K562 (cell line): ENCODE results near the gene ZBTB26. TPM values are rescaled to one million over a fixed set of nuclear protein-coding genes. Genes with fewer than 3 reads are reported as not detected.

ENCODE experiments used
- EP300 ChIP-seq: IDR thresholded peaks from 2 replicates; pipeline ENCODE4 v1.6.1; 2012; ENCODE audit warnings: low read length, improper control_type of control experiment
- NELFE ChIP-seq: IDR thresholded peaks from 2 replicates; pipeline ENCODE4 v1.6.1; 2011; ENCODE audit warnings: mild to moderate bottlenecking; ENCODE audit not compliant: insufficient read depth, insufficient read length
- SMAD2 ChIP-seq: fragments of 150-350 bp; IDR thresholded peaks from 2 replicates; pipeline ENCODE4 v1.6.1; 2014; ENCODE audit warnings: low read depth, mild to moderate bottlenecking, low read length
- TEAD1 ChIP-seq, 2 experiments: fragments of 450-650 bp in 1 of 2; sonication (generic) in 1 of 2; formaldehyde crosslinking; IDR thresholded peaks; 2 replicates each; pipeline versions ENCODE4 v1.4.0 to v1.8.0; 2020 to 2022; ENCODE audit warnings: mild to moderate bottlenecking in 2 of 2, missing genetic modification reagents in 1 of 2
- polyA plus RNA-seq, 8 experiments: library from polyadenylated mRNA; depleted of rRNA in 4 of 8; stranded (reverse) in 5 of 8; unstranded in 3 of 8; fragments of >200 nt; fragmentation: Nextera tagmentation in 2 of 8; fragmentation: Illumina TruSeq in 1 of 8; extraction: Ambion mirVana in 2 of 8; extraction: Trizol in 1 of 8; gene quantifications; 2 replicates each; pipeline versions ENCODE4 v1.2.1 to v1.2.3, GENCODE V29; 2011 to 2014; ENCODE audit warnings: inconsistent platforms in 1 of 8, missing spikeins in 1 of 8
- total RNA-seq, 7 experiments: library from RNA; depleted of rRNA in 6 of 7; stranded (reverse); fragments of >200 nt in 6 of 7; fragmentation: Illumina TruSeq in 2 of 7; extraction: Trizol in 2 of 7; gene quantifications; 2 replicates each; pipeline versions ENCODE4 v1.2.1 to v1.2.3, GENCODE V29; 2011 to 2021; ENCODE audit warnings: low replicate concordance in 1 of 7
- TF ChIP-seq, protein P1 (sequence below): fragments of 450-650 bp; IDR thresholded peaks from 2 replicates; pipeline ENCODE4 v1.6.1; 2016; ENCODE audit warnings: low read depth
- TF ChIP-seq, protein P2 (sequence below): fragments of 450-650 bp; IDR thresholded peaks from 2 replicates; pipeline ENCODE4 v1.6.1; 2016; ENCODE audit warnings: mild to moderate bottlenecking, moderate library complexity

Gene ZBTB26
- total and polyA plus RNA-seq, 9 of the 15 experiments (the other 6 are each of a cell fraction or from before 2014, with no cell fraction given): 2.4 to 20.7 (median 5.0) TPM

DNA sequence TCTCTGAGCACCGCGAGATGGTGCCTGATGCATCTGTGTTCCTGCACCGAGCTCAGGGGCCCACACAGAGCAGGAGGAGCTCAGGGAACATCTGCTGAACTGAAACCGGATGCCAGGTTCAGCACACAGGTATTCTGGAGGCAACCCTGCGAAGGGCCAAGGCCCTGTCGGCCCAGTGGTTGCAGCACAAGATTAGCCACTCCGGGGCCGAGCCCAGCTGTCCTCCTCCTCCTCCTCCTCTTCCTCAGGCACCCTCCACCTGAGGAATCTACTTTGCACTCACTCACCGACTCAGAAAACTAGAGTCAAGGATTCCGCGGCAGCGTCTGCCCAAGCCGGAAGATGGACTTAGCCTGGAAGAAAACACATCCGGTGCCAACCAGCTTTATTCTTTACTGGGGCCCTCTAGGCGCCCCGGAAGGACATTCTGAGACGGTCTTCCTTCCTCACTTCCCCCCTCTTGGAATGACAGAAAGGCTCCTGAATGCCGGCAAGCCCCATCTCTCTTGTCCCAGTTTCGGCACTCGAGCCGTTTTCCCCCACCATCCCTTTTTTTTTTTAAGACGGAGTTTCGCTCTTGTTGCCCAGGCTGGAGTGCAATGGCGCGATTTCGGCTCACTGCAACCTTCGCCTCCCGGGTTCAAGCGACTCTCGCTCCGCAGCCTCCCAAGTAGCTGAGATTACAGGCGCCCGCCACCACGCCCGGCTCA lies 18.2 kb downstream of the ZBTB26 start, which contains the start of gene ZBTB6 (continued):
- TF ChIP-seq, protein P1, sequence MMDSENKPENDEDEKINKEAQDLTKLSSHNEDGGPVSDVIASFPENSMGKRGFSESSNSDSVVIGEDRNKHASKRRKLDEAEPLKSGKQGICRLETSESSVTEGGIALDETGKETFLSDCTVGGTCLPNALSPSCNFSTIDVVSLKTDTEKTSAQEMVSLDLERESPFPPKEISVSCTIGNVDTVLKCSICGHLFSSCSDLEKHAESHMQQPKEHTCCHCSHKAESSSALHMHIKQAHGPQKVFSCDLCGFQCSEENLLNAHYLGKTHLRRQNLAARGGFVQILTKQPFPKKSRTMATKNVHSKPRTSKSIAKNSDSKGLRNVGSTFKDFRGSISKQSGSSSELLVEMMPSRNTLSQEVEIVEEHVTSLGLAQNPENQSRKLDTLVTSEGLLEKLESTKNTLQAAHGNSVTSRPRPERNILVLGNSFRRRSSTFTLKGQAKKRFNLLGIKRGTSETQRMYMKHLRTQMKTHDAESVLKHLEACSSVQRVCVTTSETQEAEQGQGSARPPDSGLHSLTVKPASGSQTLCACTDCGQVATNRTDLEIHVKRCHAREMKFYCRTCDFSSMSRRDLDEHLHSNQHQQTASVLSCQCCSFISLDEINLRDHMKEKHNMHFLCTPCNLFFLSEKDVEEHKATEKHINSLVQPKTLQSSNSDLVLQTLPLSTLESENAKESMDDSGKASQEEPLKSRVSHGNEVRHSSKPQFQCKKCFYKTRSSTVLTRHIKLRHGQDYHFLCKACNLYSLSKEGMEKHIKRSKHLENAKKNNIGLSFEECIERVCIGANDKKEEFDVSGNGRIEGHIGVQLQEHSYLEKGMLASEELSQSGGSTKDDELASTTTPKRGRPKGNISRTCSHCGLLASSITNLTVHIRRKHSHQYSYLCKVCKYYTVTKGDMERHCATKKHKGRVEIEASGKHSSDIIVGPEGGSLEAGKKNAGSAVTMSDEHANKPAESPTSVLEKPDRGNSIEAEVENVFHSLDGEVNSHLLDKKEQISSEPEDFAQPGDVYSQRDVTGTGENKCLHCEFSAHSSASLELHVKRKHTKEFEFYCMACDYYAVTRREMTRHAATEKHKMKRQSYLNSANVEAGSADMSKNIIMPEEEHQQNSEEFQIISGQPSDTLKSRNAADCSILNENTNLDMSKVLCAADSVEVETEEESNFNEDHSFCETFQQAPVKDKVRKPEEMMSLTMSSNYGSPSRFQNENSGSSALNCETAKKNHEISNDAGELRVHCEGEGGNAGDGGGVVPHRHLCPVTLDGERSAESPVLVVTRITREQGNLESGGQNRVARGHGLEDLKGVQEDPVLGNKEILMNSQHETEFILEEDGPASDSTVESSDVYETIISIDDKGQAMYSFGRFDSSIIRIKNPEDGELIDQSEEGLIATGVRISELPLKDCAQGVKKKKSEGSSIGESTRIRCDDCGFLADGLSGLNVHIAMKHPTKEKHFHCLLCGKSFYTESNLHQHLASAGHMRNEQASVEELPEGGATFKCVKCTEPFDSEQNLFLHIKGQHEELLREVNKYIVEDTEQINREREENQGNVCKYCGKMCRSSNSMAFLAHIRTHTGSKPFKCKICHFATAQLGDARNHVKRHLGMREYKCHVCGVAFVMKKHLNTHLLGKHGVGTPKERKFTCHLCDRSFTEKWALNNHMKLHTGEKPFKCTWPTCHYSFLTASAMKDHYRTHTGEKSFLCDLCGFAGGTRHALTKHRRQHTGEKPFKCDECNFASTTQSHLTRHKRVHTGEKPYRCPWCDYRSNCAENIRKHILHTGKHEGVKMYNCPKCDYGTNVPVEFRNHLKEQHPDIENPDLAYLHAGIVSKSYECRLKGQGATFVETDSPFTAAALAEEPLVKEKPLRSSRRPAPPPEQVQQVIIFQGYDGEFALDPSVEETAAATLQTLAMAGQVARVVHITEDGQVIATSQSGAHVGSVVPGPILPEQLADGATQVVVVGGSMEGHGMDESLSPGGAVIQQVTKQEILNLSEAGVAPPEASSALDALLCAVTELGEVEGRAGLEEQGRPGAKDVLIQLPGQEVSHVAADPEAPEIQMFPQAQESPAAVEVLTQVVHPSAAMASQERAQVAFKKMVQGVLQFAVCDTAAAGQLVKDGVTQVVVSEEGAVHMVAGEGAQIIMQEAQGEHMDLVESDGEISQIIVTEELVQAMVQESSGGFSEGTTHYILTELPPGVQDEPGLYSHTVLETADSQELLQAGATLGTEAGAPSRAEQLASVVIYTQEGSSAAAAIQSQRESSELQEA: no peak
- TF ChIP-seq TEAD1 (CRISPR knock-in tag; IDR thresholded peaks at IDR 0.05) (0 out of 4 replicates have a peak, but pooled peaks of 1 of the 2 experiments have one; percentile 23), NELFE (no peak), EP300 (peak; percentile 37; the same call in 1 of the 2 replicates), SMAD2 (no peak)
- TF ChIP-seq, protein P2, sequence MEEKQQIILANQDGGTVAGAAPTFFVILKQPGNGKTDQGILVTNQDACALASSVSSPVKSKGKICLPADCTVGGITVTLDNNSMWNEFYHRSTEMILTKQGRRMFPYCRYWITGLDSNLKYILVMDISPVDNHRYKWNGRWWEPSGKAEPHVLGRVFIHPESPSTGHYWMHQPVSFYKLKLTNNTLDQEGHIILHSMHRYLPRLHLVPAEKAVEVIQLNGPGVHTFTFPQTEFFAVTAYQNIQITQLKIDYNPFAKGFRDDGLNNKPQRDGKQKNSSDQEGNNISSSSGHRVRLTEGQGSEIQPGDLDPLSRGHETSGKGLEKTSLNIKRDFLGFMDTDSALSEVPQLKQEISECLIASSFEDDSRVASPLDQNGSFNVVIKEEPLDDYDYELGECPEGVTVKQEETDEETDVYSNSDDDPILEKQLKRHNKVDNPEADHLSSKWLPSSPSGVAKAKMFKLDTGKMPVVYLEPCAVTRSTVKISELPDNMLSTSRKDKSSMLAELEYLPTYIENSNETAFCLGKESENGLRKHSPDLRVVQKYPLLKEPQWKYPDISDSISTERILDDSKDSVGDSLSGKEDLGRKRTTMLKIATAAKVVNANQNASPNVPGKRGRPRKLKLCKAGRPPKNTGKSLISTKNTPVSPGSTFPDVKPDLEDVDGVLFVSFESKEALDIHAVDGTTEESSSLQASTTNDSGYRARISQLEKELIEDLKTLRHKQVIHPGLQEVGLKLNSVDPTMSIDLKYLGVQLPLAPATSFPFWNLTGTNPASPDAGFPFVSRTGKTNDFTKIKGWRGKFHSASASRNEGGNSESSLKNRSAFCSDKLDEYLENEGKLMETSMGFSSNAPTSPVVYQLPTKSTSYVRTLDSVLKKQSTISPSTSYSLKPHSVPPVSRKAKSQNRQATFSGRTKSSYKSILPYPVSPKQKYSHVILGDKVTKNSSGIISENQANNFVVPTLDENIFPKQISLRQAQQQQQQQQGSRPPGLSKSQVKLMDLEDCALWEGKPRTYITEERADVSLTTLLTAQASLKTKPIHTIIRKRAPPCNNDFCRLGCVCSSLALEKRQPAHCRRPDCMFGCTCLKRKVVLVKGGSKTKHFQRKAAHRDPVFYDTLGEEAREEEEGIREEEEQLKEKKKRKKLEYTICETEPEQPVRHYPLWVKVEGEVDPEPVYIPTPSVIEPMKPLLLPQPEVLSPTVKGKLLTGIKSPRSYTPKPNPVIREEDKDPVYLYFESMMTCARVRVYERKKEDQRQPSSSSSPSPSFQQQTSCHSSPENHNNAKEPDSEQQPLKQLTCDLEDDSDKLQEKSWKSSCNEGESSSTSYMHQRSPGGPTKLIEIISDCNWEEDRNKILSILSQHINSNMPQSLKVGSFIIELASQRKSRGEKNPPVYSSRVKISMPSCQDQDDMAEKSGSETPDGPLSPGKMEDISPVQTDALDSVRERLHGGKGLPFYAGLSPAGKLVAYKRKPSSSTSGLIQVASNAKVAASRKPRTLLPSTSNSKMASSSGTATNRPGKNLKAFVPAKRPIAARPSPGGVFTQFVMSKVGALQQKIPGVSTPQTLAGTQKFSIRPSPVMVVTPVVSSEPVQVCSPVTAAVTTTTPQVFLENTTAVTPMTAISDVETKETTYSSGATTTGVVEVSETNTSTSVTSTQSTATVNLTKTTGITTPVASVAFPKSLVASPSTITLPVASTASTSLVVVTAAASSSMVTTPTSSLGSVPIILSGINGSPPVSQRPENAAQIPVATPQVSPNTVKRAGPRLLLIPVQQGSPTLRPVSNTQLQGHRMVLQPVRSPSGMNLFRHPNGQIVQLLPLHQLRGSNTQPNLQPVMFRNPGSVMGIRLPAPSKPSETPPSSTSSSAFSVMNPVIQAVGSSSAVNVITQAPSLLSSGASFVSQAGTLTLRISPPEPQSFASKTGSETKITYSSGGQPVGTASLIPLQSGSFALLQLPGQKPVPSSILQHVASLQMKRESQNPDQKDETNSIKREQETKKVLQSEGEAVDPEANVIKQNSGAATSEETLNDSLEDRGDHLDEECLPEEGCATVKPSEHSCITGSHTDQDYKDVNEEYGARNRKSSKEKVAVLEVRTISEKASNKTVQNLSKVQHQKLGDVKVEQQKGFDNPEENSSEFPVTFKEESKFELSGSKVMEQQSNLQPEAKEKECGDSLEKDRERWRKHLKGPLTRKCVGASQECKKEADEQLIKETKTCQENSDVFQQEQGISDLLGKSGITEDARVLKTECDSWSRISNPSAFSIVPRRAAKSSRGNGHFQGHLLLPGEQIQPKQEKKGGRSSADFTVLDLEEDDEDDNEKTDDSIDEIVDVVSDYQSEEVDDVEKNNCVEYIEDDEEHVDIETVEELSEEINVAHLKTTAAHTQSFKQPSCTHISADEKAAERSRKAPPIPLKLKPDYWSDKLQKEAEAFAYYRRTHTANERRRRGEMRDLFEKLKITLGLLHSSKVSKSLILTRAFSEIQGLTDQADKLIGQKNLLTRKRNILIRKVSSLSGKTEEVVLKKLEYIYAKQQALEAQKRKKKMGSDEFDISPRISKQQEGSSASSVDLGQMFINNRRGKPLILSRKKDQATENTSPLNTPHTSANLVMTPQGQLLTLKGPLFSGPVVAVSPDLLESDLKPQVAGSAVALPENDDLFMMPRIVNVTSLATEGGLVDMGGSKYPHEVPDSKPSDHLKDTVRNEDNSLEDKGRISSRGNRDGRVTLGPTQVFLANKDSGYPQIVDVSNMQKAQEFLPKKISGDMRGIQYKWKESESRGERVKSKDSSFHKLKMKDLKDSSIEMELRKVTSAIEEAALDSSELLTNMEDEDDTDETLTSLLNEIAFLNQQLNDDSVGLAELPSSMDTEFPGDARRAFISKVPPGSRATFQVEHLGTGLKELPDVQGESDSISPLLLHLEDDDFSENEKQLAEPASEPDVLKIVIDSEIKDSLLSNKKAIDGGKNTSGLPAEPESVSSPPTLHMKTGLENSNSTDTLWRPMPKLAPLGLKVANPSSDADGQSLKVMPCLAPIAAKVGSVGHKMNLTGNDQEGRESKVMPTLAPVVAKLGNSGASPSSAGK: 0 out of 2 replicates have a peak, but pooled peaks have one; percentile 31
